Ishikawa (cell line): ENCODE results near the gene CACNA2D2.

Experiments
- CREB1 ChIP-seq: IDR thresholded peaks from 2 replicates; pipeline ENCODE4 v1.6.1; 2012; ENCODE audit warnings: low read depth
- EGR1 ChIP-seq: IDR thresholded peaks from 2 replicates; pipeline ENCODE4 v1.6.1; 2012
- EP300 ChIP-seq: IDR thresholded peaks from 2 replicates; pipeline ENCODE4 v1.6.1; 2012; ENCODE audit warnings: borderline replicate concordance
- FOXM1 ChIP-seq: IDR thresholded peaks from 2 replicates; pipeline ENCODE4 v1.6.1; 2012; ENCODE audit warnings: low read depth, borderline replicate concordance
- MAX ChIP-seq: IDR thresholded peaks from 2 replicates; pipeline ENCODE4 v1.6.1; 2012
- NFIC ChIP-seq: IDR thresholded peaks from 2 replicates; pipeline ENCODE4 v1.6.1; 2012
- REST ChIP-seq: IDR thresholded peaks from 2 replicates; pipeline ENCODE4 v1.6.1; 2012; ENCODE audit warnings: low read depth, mild to moderate bottlenecking
- YY1 ChIP-seq: IDR thresholded peaks from 2 replicates; pipeline ENCODE4 v1.6.1; 2012; ENCODE audit warnings: low read depth

GRCh38 chr3:50395070-50395860, 108.2 kb downstream of the CACNA2D2 start:
- TF ChIP-seq NFIC (no peak), CREB1 (no peak), YY1 (no peak), EP300 (no peak), EGR1 (no peak), REST (no peak), MAX (no peak), FOXM1 (no peak)
